ENCODE measurements around the gene MFAP3. TPM values are rescaled to one million over a fixed set of nuclear protein-coding genes. Genes with fewer than 3 reads are reported as not detected.
A peak's percentile ranks its signal among the peaks of the same experiment; 100 is the strongest.

MFAP3 gene
- total RNA-seq (2021), result 21.4 and 25.8 TPM in 2 replicates
- percentile 83 among the genes with signal in this experiment for Bru-seq, nascent RNA
- BruChase-seq, experiment 1, labeled RNA remaining after a 2-hour chase, result percentile 86 among the genes with signal in this experiment
- percentile 81 among the genes with signal in this experiment for BruChase-seq, experiment 2, labeled RNA remaining after a 6-hour chase
- long read RNA-seq, transcript MFAP3-212 (3 exons, 643 nt), result major isoform, 23 of 31 reads
- long read RNA-seq, partial matches to known transcripts, result 0 of 31 reads
- long read RNA-seq, other reads (novel, unspliced or antisense), result 7 of 31 reads

- peak within 1 kb of the TSS; percentile 83 for H3K27ac ChIP-seq (ENCODE audit: low read depth, low read length, poor library complexity, severe bottlenecking)
- intact Hi-C loops (cut with micrococcal nuclease; ENCODE audit: unreplicated experiment), result no loop called here
- H3K4me1 ChIP-seq (ENCODE audit: insufficient read depth, low read length, poor library complexity, severe bottlenecking), result no peaks in the 10 kb centered on the region
- peak within 1 kb of the TSS; percentile 87 for H3K4me3 ChIP-seq (ENCODE audit: low read depth, low read length, poor library complexity, severe bottlenecking)
- CTCF ChIA-PET, result no interaction called here
- POLR2A ChIA-PET (ENCODE audit: low non-redundant PET), result no interaction called here
- DNase-seq (ENCODE audit: low spot score), result peak; percentile 90
- H3K9me3 ChIP-seq (ENCODE audit: low read depth, low read length, poor library complexity, severe bottlenecking), result no peaks in the 10 kb centered on the region
- H3K27me3 ChIP-seq (replicated peaks; ENCODE audit: insufficient read depth, low read depth, low read length, poor library complexity), result no peaks in the 10 kb centered on the region
- TF ChIP-seq, protein P1, sequence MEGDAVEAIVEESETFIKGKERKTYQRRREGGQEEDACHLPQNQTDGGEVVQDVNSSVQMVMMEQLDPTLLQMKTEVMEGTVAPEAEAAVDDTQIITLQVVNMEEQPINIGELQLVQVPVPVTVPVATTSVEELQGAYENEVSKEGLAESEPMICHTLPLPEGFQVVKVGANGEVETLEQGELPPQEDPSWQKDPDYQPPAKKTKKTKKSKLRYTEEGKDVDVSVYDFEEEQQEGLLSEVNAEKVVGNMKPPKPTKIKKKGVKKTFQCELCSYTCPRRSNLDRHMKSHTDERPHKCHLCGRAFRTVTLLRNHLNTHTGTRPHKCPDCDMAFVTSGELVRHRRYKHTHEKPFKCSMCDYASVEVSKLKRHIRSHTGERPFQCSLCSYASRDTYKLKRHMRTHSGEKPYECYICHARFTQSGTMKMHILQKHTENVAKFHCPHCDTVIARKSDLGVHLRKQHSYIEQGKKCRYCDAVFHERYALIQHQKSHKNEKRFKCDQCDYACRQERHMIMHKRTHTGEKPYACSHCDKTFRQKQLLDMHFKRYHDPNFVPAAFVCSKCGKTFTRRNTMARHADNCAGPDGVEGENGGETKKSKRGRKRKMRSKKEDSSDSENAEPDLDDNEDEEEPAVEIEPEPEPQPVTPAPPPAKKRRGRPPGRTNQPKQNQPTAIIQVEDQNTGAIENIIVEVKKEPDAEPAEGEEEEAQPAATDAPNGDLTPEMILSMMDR (conservative IDR thresholded peaks at IDR 0.05; ENCODE audit: low read depth, low read length), result no peak
- no peak for TF ChIP-seq EZH2 (IDR thresholded peaks at IDR 0.05; ENCODE audit: borderline replicate concordance, low read depth, low read length, poor library complexity, severe bottlenecking)
- no peaks in the 10 kb centered on the region for H3K36me3 ChIP-seq (ENCODE audit: insufficient read depth, low read length, poor library complexity, severe bottlenecking)
- BruUV-seq (replicated peaks), result TSS peak; percentile 86
These were observed at the start of gene MFAP3, which contains the start of gene FAM114A2 for GRCh38 chr5:154038707-154039457. Gene MFAP3 (plus strand): TSS chr5:154038967. CDS start chr5:154049723, 10,756 bp downstream. Gene FAM114A2 (minus strand): TSS chr5:154038910. CDS start chr5:154034953, 3,957 bp downstream.

- TF ChIP-seq EZH2 (IDR thresholded peaks at IDR 0.05; ENCODE audit: borderline replicate concordance, low read depth, low read length, poor library complexity, severe bottlenecking), result no peak
- TF ChIP-seq, protein P1 (conservative IDR thresholded peaks at IDR 0.05; ENCODE audit: low read depth, low read length), result no peak
- H3K9me3 ChIP-seq (ENCODE audit: low read depth, low read length, poor library complexity, severe bottlenecking), result no peaks in the 10 kb centered on the region
- CTCF ChIA-PET, result no interaction called here
- POLR2A ChIA-PET (ENCODE audit: low non-redundant PET), result no interaction called here
- no peaks in the 10 kb centered on the region for H3K36me3 ChIP-seq (ENCODE audit: insufficient read depth, low read length, poor library complexity, severe bottlenecking)
- no peaks in the 10 kb centered on the region for H3K27me3 ChIP-seq (replicated peaks; ENCODE audit: insufficient read depth, low read depth, low read length, poor library complexity)
- no peaks in the 10 kb centered on the region for H3K4me1 ChIP-seq (ENCODE audit: insufficient read depth, low read length, poor library complexity, severe bottlenecking)
- H3K27ac ChIP-seq (ENCODE audit: low read depth, low read length, poor library complexity, severe bottlenecking), result no peak overlapping the region
- BruUV-seq (replicated peaks), result no TSS peak
- no peak for DNase-seq (ENCODE audit: low spot score)
- intact Hi-C loops (cut with micrococcal nuclease; ENCODE audit: unreplicated experiment), result no loop called here
- H3K4me3 ChIP-seq (ENCODE audit: low read depth, low read length, poor library complexity, severe bottlenecking), result no peak overlapping the region
These were observed 47.6 kb upstream of the MFAP3 start for GRCh38 chr5:153991168-153991567.

GRCh38 chr5:153998010-153998409 lies 40.8 kb upstream of the MFAP3 start:
- Histone ChIP-seq H3K36me3 (ENCODE audit: insufficient read depth, low read length, poor library complexity, severe bottlenecking) (no peaks in the 10 kb centered on the region), H3K27me3 (replicated peaks; ENCODE audit: insufficient read depth, low read depth, low read length, poor library complexity) (no peaks in the 10 kb centered on the region), H3K4me3 (ENCODE audit: low read depth, low read length, poor library complexity, severe bottlenecking) (no peak overlapping the region), H3K27ac (ENCODE audit: low read depth, low read length, poor library complexity, severe bottlenecking) (no peak overlapping the region), H3K4me1 (ENCODE audit: insufficient read depth, low read length, poor library complexity, severe bottlenecking) (peaks cover 8% of the 10 kb centered on the region), H3K9me3 (ENCODE audit: low read depth, low read length, poor library complexity, severe bottlenecking) (no peaks in the 10 kb centered on the region)
- no peak for TF ChIP-seq EZH2 (IDR thresholded peaks at IDR 0.05; ENCODE audit: borderline replicate concordance, low read depth, low read length, poor library complexity, severe bottlenecking)
- intact Hi-C loops (cut with micrococcal nuclease; ENCODE audit: unreplicated experiment), result no loop called here
- BruUV-seq (replicated peaks), result no TSS peak
- no peak for DNase-seq (ENCODE audit: low spot score)
- ChIA-PET POLR2A (ENCODE audit: low non-redundant PET) (no interaction called here), CTCF (interaction anchor here (0.6 kb wide), 1 partner anchor 185 kb away, joined by 4 read pairs; no protein-coding TSS in a partner anchor)
